GM12801 (cell line): ENCODE data around the gene XDH.

Experiments
- TF ChIP-seq, protein P1 (sequence below): IDR thresholded peaks from one replicate; pipeline ENCODE4 v1.5.1; 2011; ENCODE audit warnings: control low read depth; ENCODE audit not compliant: insufficient read length; ENCODE audit errors: extremely low read depth

XDH gene

DNA sequence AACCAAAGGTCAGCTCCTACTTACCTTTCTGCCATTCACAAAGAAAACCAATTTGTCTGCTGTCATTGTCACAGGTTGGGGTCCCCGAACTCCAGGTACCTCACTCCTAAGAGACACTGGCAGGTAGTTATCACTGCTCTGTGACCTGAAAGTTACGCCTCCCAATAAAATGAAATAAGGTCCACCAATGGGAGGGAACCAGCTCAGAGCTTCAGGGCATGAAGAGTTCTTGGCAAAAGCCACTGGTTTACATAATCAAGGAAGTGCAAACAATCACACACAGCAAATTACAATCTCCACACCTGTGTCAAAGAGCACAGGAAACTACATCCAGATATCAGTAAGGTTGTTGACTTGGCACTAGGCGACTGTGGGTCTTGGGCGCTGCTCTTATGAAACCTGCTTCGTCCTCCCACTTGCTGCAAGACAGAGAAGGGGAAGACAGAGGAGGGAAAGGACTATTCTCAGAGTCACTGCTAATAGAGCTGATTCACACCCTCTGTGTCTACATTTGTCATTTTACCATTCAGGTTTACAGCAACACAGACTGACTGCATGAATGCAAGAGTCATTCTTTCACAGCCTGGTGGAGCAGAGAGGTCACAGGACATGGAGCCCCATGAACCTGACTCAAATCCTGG lies at the start of gene XDH:
XDH (minus strand) TSS at position 142 of the 641 bp plus-strand sequence; CDS start at position 66, 76 bp downstream.
- TF ChIP-seq, protein P1, sequence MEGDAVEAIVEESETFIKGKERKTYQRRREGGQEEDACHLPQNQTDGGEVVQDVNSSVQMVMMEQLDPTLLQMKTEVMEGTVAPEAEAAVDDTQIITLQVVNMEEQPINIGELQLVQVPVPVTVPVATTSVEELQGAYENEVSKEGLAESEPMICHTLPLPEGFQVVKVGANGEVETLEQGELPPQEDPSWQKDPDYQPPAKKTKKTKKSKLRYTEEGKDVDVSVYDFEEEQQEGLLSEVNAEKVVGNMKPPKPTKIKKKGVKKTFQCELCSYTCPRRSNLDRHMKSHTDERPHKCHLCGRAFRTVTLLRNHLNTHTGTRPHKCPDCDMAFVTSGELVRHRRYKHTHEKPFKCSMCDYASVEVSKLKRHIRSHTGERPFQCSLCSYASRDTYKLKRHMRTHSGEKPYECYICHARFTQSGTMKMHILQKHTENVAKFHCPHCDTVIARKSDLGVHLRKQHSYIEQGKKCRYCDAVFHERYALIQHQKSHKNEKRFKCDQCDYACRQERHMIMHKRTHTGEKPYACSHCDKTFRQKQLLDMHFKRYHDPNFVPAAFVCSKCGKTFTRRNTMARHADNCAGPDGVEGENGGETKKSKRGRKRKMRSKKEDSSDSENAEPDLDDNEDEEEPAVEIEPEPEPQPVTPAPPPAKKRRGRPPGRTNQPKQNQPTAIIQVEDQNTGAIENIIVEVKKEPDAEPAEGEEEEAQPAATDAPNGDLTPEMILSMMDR: no peak

DNA sequence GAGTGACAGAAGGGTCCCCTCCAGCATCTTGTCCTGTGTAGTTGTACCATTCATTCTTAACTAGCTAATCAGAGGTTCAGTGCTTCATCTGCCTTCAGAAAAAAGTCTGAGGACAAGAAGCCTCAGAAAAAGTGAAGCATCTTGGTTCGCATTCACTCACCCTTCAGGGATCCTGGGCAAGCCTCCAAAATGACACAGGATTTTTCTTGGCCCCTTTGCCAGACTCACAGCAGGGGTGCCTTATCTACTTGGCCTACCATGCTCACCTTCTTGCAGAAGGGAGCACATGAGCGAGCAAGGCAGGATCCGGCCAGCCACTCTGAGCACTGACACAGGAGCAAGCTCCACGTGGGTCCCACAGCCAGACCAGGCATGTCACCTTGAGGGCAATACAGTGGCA lies 43.1 kb upstream of the XDH start:
- TF ChIP-seq, protein P1: no peak

GRCh38 chr2:31446848-31447247 lies 32.3 kb upstream of the XDH start:
- TF ChIP-seq, protein P1: no peak

DNA sequence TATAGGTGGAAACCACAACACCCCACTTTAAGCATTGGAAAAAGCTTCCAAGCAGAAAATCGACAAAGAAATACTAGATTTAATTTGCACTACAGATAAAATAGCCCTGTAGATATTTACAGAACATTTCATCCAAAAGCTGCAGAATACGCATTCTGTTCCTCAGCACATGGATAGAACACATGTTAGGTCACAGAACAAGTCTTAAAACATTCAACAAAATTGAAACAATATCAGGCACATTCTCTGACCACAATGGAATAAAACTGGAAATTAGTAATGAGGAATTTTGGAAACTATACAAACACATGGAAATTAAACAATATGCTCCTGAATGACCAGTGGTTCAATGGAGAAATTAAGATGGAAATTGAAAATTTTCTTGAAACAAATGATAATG lies 27.8 kb upstream of the XDH start:
- TF ChIP-seq, protein P1: no peak

DNA sequence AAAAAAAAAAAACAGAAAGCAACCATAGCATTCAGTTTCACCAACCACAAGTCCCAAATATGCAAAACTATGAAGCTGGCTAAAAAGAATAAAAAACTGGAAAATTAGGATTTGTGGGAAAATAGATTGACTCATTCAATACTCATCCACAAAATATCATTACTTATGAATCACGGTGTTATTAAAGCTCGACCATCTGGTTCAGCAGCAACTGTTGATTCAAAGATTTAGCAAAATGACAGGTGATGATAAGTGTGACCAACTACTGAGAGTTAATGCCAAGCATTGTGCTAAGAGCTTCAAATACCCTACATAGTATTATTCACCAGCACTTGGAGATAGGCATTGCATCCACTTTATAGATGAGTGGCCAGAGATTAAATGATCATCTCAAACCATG lies 26.2 kb upstream of the XDH start:
- TF ChIP-seq, protein P1: no peak

GRCh38 chr2:31434911-31435310 lies 20.4 kb upstream of the XDH start:
- TF ChIP-seq, protein P1: no peak

GRCh38 chr2:31433541-31433940 lies 19.0 kb upstream of the XDH start:
- TF ChIP-seq, protein P1: no peak
